ENCODE results near the gene PFN1.

- TF ChIP-seq EGR1 (IDR thresholded peaks at IDR 0.05) (no peak), TAF1 (IDR thresholded peaks at IDR 0.05; ENCODE audit: low read depth) (no peak), NFIC (IDR thresholded peaks at IDR 0.05) (no peak)
Measured at GRCh38 chr17:4944163-4944553, 4.2 kb downstream of the PFN1 start.

Data from Ishikawa (cell line).